NCI-H146 treated with DMSO at 0.1 percent for 48 hours (cell line): ENCODE results near the gene FDPS.
"Not testable (repeated sequence)": the region's sequence is repeated elsewhere in the genome, so short reads cannot be mapped to it uniquely, and the experiment has no call there.

Experiments used
- DNase-seq: peaks from one replicate; lab custom pipeline; 2025; ENCODE audit not compliant: unreplicated experiment; lab: John Stamatoyannopoulos, UW

Gene FDPS

DNA sequence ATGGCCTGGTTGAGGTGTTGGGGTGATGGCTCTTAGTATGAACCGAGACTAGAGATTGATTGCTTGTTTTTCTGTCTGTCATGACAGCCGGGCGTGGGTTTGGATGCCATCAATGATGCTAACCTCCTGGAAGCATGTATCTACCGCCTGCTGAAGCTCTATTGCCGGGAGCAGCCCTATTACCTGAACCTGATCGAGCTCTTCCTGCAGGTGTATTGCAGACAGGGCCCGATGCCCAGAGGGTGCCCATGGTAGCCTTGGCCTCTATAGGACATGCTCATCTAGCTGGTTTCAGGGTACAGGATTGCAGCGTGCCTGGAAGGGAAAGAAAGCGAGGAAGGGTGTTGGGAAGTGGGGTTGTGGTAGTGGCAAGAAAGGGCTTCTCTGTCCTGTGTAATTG lies 9.4 kb downstream of the FDPS start:
- DNase-seq, result no peak

DNA sequence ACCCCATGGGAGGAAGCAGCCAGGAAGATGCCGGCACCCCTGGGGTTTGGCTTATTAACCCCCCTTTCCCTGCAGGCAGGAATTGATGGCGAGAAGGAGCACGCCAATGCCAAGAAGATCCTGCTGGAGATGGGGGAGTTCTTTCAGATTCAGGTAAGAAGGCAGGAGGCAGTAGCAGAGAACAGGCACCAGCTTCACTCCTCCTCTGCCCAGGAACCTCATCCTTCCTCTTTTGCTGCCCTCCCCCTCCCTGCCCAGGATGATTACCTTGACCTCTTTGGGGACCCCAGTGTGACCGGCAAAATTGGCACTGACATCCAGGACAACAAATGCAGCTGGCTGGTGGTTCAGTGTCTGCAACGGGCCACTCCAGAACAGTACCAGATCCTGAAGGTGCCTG lies 10.9 kb downstream of the FDPS start:
- DNase-seq, result no peak

DNA sequence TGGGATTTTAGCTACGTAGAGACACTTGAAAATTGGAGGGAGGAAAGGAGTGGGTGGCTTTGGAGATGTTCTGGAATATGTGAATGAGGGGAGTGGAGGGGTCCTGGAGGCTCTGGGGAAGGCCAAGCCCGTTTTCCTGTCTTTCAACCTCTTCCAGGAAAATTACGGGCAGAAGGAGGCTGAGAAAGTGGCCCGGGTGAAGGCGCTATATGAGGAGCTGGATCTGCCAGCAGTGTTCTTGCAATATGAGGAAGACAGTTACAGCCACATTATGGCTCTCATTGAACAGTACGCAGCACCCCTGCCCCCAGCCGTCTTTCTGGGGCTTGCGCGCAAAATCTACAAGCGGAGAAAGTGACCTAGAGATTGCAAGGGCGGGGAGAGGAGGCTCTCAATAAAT lies 11.6 kb downstream of the FDPS start:
- DNase-seq, result no peak

DNA sequence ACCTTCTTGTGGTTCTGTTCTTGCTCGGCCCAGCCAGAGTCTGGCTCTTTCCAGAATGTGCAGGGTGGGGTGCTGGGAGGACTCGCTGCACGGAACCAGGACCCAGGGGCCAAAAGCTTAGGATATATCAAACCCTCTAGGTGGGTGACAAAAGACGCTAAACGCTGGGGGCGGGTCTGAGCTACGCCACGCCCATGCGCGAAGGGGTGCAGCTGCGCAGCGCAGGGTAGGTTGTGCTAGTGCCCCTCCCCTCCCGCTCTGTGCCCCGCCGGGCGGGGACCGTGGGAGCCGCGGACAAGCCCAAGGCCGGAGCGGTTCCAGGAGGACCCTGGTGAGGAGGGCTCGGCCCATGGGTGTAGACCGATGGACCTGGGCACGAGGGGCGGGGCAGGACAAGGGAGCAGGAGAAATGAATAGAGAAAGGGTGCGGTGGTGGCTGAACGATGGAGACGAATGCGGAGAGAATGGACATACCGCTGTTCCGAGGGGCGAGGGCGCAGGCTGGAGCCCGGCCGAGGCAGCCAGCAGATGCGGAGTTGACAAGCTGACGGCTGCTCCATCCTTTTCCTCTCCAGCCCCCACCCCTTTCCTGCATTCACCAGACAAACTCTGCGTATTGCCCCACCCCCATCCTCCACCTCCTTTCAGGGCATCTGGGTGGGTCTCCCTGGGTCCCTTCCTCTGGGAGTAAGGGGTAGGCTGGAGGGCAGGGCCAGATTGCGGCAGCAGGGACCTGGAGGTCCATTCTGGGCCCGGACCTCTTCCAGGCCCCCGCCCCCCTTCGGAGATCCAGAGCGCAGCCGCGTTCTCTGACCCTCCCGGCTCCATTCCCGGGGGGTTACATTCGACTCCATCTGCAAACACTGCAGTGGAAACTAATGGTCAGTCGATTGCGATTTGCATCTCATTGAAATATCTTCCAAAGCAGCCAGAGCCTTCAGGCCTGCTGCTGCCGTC lies 12.3 kb downstream of the FDPS start, which contains the start of gene RUSC1:
RUSC1 (plus strand) TSS at position 234 of the 957 bp plus-strand sequence. CDS start 880 bp downstream, outside the sequence.
- DNase-seq, result peak; percentile 10

DNA sequence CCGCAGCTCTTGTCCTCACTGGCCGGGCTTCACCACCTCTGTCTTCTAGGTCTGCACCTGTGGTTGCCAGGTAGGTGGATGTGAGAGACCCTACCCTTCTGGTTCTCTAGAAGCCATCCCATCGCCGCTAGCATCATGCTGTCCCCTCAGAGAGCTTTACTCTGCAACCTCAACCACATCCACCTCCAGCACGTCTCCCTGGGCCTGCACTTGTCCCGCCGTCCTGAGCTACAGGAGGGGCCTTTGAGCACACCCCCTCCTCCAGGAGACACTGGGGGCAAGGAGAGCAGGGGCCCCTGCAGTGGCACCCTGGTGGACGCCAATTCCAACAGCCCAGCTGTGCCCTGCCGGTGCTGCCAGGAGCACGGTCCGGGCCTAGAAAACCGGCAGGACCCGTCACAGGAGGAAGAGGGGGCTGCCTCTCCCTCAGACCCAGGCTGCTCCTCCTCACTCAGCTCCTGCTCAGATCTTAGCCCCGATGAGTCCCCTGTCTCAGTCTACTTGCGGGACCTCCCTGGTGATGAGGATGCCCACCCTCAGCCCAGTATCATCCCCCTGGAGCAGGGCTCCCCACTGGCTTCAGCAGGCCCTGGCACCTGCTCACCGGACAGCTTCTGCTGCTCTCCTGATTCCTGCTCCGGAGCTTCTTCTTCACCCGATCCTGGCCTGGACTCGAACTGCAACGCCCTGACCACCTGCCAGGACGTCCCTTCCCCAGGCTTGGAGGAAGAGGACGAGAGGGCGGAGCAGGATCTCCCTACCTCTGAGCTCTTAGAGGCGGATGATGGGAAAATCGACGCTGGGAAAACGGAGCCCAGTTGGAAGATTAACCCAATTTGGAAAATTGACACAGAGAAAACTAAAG lies 13.2 kb downstream of the FDPS start:
- DNase-seq, result no peak

DNA sequence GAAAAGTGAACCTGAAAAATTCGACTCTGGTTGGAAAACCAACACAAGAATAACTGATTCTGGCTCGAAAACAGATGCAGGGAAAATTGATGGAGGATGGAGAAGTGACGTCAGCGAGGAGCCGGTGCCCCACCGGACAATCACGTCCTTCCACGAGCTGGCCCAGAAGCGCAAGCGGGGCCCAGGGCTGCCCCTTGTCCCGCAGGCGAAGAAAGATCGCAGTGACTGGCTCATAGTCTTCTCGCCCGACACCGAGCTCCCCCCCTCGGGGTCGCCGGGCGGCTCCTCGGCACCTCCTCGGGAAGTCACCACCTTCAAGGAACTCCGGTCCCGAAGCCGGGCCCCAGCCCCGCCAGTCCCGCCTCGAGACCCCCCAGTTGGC lies 13.9 kb downstream of the FDPS start:
- DNase-seq, result no peak

DNA sequence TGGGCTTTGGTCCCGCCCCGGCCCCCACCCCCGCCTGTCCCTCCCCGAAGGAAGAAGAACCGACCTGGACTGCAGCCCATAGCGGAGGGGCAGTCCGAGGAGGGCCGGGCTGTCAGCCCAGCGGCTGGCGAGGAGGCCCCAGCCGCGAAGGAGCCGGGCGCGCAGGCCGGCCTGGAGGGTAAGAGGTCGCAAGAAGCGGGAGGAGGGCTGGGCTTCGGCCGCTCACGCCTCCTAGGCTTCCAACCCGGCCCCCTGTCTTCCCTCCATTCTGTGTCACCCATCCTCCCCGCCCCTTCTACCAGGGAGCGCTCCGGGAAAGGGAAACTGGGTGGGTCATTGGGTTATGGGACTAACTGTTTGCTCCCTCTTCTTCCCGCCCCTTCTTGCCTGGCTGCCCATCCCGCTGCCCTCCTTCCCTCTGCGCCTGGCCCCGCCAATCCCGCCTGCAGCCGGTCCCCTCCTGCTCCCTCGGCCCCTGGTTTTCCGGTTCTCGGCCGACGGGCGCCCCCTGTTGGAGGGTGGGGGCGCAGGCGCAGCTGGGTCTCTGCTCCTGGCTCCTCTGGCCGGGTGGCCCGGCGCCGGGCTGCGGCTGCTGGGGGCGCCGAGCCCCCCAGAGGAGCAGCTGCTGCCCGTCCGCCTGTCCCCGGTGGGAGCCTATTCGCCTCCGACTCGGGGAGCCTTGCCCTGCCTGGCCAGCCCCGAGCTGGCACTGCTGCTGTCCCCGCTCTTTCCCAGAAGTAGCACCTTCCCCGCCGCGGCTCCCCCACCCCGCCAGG lies 14.5 kb downstream of the FDPS start:
- DNase-seq, result peak; percentile 87

DNA sequence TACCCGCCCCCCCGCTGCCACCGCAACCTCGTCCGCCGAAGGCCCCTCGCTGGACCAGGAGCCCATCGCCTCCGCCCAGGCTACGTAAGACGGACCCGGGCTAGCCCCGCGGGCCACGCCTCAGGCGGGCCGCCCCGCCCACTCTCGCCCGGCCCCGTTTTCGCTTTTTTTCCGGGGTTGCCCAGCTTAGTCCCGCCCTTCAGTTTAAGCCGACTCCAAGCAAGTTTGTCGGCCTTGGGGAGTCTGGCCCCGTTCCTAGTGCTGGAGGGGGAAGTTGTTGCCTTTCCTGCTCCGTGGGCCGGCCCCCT lies 15.0 kb downstream of the FDPS start:
- peak; percentile 64 for DNase-seq

DNA sequence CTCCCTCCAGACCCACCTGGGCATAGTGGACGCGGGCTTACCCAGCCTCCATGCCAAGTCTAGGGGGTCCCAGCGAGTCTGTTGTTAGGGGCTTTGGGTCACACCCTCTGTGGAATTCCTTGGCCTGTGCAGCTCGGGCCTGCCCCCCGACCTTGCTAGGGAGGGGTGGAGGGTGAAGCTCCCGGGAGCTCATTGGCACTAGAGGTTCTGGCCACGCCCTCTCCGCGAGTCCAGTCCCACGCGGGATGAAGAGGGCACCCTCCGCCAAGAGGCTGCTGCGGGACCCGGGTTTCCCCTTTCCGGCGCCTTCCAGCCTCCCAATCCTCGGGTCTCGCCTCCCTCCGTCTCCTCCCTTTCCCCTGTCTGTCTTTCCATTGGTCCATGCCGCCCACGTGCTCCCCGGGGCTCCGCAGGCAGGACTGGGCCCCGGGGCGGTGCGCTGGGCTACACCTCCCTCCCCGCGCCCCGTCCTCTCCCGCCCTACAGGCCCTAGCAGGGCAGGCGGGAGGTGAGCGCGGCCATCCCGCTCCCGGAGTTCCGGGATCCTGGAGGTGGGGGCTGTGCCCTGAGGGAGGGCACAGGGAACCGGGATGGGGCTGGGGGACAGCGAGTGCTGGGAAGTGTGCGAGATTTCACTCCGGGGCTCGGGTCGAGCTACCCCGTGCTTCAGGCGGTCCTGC lies 15.5 kb downstream of the FDPS start:
- DNase-seq, result peak; percentile 90

DNA sequence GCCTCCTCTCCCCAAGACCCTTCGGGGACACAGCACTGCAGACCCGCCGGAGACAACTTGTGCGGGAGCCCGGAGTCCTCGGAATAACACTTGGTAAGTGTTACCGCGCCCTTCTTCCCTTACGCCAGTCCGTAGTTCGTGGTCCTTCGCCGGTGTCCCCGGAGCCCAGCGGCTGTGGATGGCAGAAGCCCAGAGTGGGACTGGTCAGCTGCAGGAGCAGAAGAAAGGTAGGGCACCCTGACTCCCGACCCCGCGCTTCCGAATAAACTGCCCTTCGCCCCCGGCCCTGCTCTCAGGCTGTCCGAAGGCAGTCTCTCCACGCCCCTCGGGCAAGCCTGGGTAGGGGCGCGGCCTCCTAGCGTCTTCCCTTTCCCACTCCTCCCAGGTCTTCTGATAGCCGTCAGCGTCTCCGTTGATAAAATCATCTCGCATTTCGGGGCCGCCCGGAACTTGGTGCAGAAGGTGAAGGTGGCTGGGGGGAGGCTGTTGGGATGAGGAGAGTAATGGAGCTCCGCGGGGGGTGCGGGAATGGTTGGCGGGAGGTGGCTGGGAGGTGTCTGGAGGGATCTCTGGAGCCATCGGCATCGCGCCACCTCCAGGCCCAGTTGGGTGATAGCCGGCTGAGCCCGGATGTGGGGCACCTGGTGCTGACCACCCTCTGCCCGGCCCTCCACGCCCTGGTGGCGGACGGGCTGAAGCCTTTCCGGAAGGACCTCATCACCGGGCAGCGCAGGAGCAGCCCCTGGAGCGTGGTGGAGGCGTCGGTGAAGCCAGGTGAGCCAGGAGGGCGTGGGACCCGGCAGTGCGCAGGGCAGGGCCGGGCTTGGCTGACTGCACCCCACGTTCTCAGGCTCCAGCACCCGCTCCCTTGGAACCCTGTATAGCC lies 16.3 kb downstream of the FDPS start:
- DNase-seq, result peak; percentile 64

DNA sequence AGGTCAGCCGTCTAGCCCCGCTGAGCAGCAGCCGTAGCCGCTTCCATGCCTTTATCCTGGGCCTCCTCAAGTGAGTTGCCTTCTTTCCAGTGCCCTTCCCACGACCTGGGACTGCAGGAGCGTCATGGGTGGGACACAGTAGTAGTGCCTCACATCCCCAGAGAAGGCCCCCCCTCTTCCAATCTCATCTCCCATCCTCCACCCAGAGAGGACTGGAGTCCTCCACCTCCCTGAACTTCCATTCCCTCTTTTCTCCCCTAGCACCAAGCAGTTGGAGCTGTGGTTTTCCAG lies 16.9 kb downstream of the FDPS start:
- DNase-seq, result no peak

DNA sequence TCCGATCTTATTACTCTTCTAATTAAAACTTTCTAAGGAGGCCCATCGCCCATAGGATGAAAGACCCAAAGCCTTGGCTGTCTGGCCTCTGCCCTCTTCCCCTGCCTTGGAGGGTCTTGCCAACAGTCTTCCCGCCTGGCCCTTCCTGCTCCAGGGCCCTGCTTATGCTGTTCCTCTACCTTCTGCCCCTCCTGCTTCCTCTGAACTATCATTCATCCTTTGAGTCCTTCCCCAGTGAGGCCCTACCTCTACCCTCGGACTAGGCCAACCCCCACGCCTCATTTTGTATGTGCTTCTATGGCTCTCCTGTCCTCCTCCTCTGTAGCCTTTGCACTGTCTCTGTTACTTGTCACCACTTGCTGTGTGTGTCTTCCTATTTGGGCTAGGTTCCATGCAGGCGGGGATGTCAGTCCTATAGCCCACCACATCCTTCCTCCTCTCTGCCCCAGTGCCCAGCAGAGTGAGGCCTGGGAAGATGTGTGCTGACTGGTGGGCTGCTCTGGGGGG lies 17.4 kb downstream of the FDPS start:
- no peak for DNase-seq

DNA sequence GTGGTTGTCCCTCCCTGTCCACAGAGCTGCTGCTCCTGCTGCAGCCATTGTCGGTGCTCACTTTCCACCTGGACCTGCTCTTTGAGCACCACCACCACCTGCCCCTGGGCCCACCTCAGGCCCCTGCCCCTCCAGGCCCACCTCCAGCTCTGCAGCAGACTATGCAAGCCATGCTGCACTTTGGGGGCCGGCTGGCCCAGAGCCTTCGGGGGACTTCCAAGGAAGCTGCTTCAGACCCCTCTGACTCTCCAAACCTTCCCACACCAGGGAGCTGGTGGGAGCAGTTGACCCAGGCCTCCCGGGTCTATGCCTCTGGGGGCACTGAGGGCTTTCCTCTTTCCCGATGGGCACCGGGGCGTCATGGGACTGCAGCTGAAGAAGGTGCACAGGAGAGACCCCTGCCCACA lies 18.0 kb downstream of the FDPS start:
- no peak for DNase-seq

DNA sequence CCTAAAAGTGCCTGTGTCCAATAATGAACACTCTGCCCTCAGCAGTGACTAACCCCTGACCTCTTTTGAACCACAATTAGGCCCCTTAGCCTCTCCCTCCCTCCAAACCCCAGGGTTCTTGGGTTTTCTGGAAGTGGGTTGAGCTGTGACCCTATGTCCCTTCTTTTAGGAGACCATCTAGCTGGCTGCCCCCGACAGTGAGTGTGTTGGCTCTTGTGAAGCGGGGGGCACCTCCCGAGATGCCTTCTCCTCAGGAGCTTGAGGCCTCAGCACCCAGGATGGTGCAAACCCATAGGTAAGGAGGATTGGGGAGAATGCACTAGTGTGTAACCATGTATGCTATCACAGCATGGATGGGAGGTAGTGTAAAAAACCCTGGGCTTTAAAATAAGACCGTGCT lies 19.3 kb downstream of the FDPS start:
- DNase-seq, result no peak

DNA sequence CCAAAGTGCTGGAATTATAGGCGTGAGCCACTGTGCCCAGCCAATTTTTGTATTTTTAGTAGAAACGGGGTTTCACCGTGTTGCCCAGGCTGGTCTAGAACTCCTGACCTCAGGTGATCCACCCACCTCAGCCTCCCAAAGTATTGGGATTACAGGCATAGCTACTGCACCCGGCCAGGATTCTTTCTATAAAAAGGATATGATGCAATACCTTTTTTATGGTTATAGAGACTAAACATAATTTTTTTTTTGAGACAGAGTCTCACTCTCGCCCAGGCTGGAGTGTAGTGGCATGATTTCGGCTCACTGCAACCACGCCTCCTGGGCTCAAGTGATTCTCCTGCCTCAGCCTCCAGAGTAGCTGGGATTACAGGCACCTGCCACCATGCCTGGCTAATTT lies 20.2 kb downstream of the FDPS start:
- DNase-seq, result not testable (repeated sequence)

DNA sequence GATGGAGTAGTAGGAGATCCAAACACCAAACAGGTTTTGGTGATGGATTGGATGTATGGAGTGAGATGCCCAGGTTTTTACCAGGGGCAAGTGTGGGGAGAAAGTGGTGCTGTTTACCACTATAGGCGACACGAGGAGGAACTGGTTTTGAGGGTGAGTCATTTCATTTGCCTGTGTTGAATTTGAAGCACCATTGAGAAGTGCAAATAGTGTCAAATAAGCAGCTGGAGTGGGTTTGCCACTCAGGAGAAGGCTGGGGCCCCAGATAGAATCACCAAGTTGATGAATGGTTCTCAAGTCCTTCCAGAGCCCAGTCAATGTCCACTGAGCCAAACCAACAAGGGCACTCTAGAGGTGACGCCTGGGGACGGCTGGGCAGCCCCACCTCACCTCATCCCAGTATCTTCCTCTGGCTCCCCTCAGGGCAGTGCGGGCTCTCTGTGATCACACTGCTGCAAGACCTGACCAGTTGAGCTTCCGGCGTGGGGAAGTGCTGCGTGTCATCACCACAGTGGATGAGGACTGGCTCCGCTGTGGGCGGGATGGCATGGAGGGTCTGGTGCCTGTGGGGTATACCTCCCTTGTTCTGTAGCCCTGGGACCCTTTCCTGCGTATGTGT lies 21.4 kb downstream of the FDPS start:
- DNase-seq, result no peak

DNA sequence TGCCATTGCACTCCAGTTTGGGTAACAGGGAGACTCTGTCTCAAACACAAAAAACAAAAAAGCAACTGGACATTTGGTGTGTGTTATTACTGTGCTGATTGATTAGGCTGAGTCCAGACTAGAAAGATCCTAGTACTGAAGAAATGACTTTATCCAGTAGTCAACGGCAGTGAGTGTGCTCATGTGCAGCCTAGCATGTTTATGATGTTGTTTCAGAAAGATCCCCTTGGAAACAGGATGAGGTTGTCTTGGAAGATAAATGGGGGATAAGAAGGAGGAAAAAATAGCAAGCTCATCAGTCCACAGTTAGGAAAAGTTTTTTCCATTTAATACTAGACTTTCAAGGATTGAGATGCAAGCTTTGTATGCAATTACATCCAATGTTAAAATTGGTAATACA lies 26.3 kb downstream of the FDPS start:
- no peak for DNase-seq

DNA sequence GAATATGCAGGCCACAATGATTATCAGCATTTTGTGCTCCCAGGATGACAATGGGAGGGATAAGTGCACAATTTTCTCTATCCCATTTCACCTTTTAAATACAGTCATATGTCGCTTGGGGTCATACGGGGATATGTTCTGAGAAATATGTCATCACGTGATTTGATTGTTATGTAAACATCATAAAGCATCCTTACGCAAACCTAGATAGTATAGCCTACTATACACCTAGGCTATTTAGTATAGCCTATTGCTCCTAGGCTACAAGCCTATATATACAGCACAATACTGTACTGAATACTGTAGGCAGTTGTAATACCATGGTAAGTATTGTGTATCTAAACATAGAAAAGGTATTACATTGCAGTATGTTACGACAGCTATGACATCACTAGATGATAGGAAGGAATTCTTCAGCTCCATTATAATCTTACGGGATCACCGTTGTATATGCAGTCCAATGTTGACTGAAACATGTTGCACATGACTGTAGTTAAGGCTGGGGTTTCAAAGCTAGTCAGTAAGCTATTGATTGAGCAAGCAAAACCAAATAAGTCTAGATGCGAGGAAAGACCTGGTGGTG lies 30.9 kb downstream of the FDPS start:
- DNase-seq, result no peak

DNA sequence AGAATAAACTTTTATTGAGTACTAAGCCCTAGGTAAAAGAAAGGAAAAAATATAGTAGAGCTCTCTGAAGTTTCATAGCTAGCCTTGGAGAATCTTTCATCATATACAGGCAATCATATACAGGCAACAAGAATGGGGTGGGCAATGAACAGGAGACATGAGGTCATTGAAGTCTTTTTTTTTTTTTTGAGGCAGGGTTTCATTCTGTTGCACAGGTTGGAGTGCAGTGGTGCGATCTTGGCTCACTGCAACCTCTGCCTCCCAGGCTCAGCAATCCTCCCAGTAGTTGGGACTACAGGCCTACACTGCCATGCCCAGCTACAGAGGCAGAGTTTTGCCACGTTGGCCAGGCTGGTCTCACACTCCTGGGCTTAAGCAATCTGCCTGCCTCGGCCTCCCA lies 34.2 kb downstream of the FDPS start:
- no peak for DNase-seq
